Uterus (tissue), 4 donors: ENCODE measurements around the gene NAV3. TPM values are rescaled to one million over a fixed set of nuclear protein-coding genes. Genes with fewer than 3 reads are reported as not detected.
A peak's percentile ranks its signal among the peaks of the same experiment; 100 is the strongest.

Experiments used
- DNase-seq, 2 donors: peaks; one replicate each; pipeline ENCODE4 v3.0.0-alpha.2; 2019 to 2020
- H3K27ac ChIP-seq, 2 donors: fragments of 200-600 bp; sonication (generic); 1 replicate in 1 of 2; 2 replicates in 1 of 2; pipeline ENCODE4 v1.5.1; 2016 to 2018
- H3K27me3 ChIP-seq, 2 donors: fragments of 200-600 bp; sonication (generic); one replicate each; pipeline ENCODE4 v1.5.1; 2018 to 2019; ENCODE audit warnings: control low read depth in 1 of 2
- H3K36me3 ChIP-seq, 2 donors: fragments of 200-600 bp; sonication (generic); one replicate each; pipeline ENCODE4 v1.5.1; 2019; ENCODE audit warnings: control low read depth in 1 of 2
- H3K4me1 ChIP-seq, 2 donors: fragments of 200-600 bp; sonication (generic); one replicate each; pipeline ENCODE4 v1.5.1; 2018 to 2019; ENCODE audit warnings: control low read depth in 1 of 2
- H3K4me3 ChIP-seq, 2 donors: fragments of 200-600 bp; sonication (generic); 1 replicate in 1 of 2; 2 replicates in 1 of 2; pipeline ENCODE4 v1.5.1; 2018 to 2019; ENCODE audit warnings: mild to moderate bottlenecking in 1 of 2
- H3K9me3 ChIP-seq, 2 donors: fragments of 200-600 bp; sonication (generic); one replicate each; pipeline ENCODE4 v1.5.1; 2019; ENCODE audit warnings: control low read depth in 1 of 2
- CTCF ChIP-seq, 4 experiments: fragments of 200-600 bp in 2 of 4; fragments of 450-650 bp in 2 of 4; sonication (generic) in 2 of 4; IDR thresholded peaks; one replicate each; pipeline ENCODE4 v1.5.1; 2016 to 2019; ENCODE audit warnings: antibody characterized with exemption in 4 of 4, mild to moderate bottlenecking in 2 of 4, moderate library complexity in 1 of 4
- POLR2A ChIP-seq, 2 donors: fragments of 450-650 bp; IDR thresholded peaks; one replicate each; pipeline ENCODE4 v1.6.1; 2016; ENCODE audit warnings: antibody characterized with exemption in 2 of 2, mild to moderate bottlenecking in 1 of 2, moderate library complexity in 1 of 2
- intact Hi-C: fragments of 100-400 bp; cut with DNase I; formaldehyde crosslinking; loops from one replicate; pipeline ENCODE4 v1.15.1; 2023; ENCODE audit warnings: low total_unique reads
- total RNA-seq, 4 donors: library from RNA; depleted of rRNA in 3 of 4; stranded (reverse); fragments of >200 nt in 3 of 4; gene quantifications; one replicate each; pipeline versions ENCODE4 v1.1.0 to v1.2.4, GENCODE V29; 2014 to 2023
- donor health status: DM: yes; HTN: yes; CAD: no.

NAV3 gene
- total RNA-seq, 4 donors from 2014 or later = 7.2 to 33.9 (median 13.0) TPM

- Histone ChIP-seq H3K27me3 (no peaks in the 10 kb centered on the region), H3K27ac (no peak overlapping the region), H3K9me3 (no peaks in the 10 kb centered on the region), H3K4me3 (no peak overlapping the region), H3K36me3 (no peaks in the 10 kb centered on the region), H3K4me1 (no peaks in the 10 kb centered on the region)
- intact Hi-C loops = no loop called here
- no peak for DNase-seq
- TF ChIP-seq POLR2A (IDR thresholded peaks at IDR 0.05) (no peak), CTCF (IDR thresholded peaks at IDR 0.05) (no peak)
Observed at GRCh38 chr12:78085542-78086182, 255.0 kb downstream of the NAV3 start.

GRCh38 chr12:78086553-78087362, 256.1 kb downstream of the NAV3 start:
- TF ChIP-seq POLR2A (IDR thresholded peaks at IDR 0.05) (no peak), CTCF (IDR thresholded peaks at IDR 0.05) (no peak)
- H3K4me3 ChIP-seq = no peak overlapping the region
- H3K9me3 ChIP-seq = no peaks in the 10 kb centered on the region

GRCh38 chr12:78087363-78087675, 256.6 kb downstream of the NAV3 start:
- H3K27me3 ChIP-seq = no peaks in the 10 kb centered on the region
- TF ChIP-seq POLR2A (IDR thresholded peaks at IDR 0.05) = no peak
- no peak for TF ChIP-seq CTCF (IDR thresholded peaks at IDR 0.05)
- intact Hi-C loops = no loop called here
- DNase-seq = no peak
- no peaks in the 10 kb centered on the region for H3K4me1 ChIP-seq
- no peak overlapping the region for H3K4me3 ChIP-seq
- no peak overlapping the region for H3K27ac ChIP-seq
- no peaks in the 10 kb centered on the region for H3K36me3 ChIP-seq
- no peaks in the 10 kb centered on the region for H3K9me3 ChIP-seq

More at GRCh38 chr12:78086553-78087362, 256.1 kb downstream of the NAV3 start:
- no peak overlapping the region for H3K27ac ChIP-seq
- no peaks in the 10 kb centered on the region for H3K27me3 ChIP-seq
- no peaks in the 10 kb centered on the region for H3K4me1 ChIP-seq
- no peaks in the 10 kb centered on the region for H3K36me3 ChIP-seq
- no peak for DNase-seq
- intact Hi-C loops = no loop called here

DNA sequence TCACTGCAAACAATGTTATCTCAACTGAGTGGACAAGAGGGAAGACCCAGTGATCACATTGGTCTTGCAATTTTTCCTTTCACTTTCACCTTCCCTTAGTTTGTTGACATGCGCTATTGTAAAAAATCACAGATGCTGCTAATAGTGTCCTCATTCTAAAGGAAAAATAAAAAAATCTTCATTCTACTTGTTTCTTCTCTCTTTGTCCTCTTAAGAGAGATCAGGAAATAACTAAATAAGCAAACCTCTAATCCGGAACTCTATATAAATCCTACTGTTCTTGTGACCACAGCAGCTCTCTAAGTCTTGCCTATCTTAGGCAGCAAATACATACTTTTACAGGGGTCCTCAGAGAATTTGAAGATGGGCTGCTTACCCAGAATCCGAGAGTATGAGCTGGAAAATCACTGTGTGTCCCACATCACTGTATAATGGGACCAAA, 257.7 kb downstream of the NAV3 start:
- Histone ChIP-seq H3K27me3 (no peaks in the 10 kb centered on the region), H3K4me3 (peak overlapping the region; percentile 20 to 22), H3K4me1 (no peaks in the 10 kb centered on the region), H3K9me3 (no peaks in the 10 kb centered on the region), H3K36me3 (no peaks in the 10 kb centered on the region), H3K27ac (peak overlapping the region; percentile 54 to 83)
- TF ChIP-seq CTCF (IDR thresholded peaks at IDR 0.05) (no peak), POLR2A (IDR thresholded peaks at IDR 0.05) (no peak)
- intact Hi-C loops = no loop called here
- no peak for DNase-seq

DNA sequence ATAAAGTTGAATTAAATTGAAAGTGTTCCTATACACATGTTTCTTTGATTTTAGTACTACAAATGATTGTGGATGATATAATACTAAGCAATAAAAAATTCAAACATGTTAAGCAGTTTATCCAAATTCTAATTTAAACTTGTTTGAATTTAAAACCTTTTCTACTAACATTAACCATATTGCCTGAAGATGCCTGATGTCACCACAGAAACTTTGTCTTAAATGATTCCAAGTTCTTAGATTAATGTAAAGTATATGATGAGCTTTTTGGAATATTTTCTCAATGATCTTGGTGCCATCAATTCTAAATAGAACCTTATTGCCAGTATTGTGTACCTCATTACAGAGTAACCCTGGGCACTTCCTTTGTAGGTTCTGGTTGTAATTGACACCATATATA, 259.6 kb downstream of the NAV3 start:
- intact Hi-C loops = no loop called here
- TF ChIP-seq CTCF (IDR thresholded peaks at IDR 0.05) = no peak
- TF ChIP-seq POLR2A (IDR thresholded peaks at IDR 0.05) = no peak
- no peaks in the 10 kb centered on the region for H3K9me3 ChIP-seq

More for the DNA sequence above, 259.6 kb downstream of the NAV3 start:
- Histone ChIP-seq H3K36me3 (no peaks in the 10 kb centered on the region), H3K4me1 (no peaks in the 10 kb centered on the region), H3K27ac (no peak overlapping the region), H3K4me3 (no peak overlapping the region), H3K27me3 (no peaks in the 10 kb centered on the region)
- no peak for DNase-seq
